HCT116 (cell line): ENCODE results near the gene KCND3. TPM values are rescaled to one million over a fixed set of nuclear protein-coding genes. Genes with fewer than 3 reads are reported as not detected.

Experiments
- ATAC-seq: fragments of 200-7000 bp; cut with Tn5 transposase; 2 replicates; pipeline ENCODE4 v1.9.1; 2020; ENCODE audit warnings: mild to moderate bottlenecking, moderate library complexity
- BruUV-seq: library from RNA; stranded (reverse); fragments of 400-500 nt; replicated peaks from 2 replicates; lab custom pipeline; 2021; lab: Mats Ljungman, UMichigan
- CTCF ChIA-PET: fragments of 300-600 bp; sonication (Branson Sonifier 250); formaldehyde crosslinking; loops from one replicate; lab custom pipeline; 2021; ENCODE audit warnings: antibody characterized with exemption; lab: Charles Lee
- POLR2A ChIA-PET: fragments of 300-600, 350-600 bp; sonication (Branson Sonifier 250); formaldehyde crosslinking; loops from one replicate; lab custom pipeline; 2021; ENCODE audit warnings: antibody characterized with exemption; lab: Charles Lee
- RAD21 ChIA-PET, 2 experiments: fragments of 300-600 bp; sonication (Branson Sonifier 250); formaldehyde crosslinking; loops; one replicate each; lab custom pipeline; 2023; ENCODE audit warnings: low total read pairs in 2 of 2; ENCODE audit not compliant: uncharacterized antibody in 2 of 2, unreplicated experiment in 2 of 2, low non-redundant PET in 1 of 2; lab: Charles Lee
- DNase-seq: peaks from one replicate; pipeline ENCODE4 v3.0.0-alpha.2; 2010; ENCODE audit warnings: low read depth, low spot score
- H2AFZ ChIP-seq: fragments of 200-600 bp; shearing (Covaris generic), sonication (generic); 2 replicates; pipeline ENCODE4 v1.6.1; 2017; ENCODE audit warnings: low read depth, mixed run types, mixed read lengths, antibody characterized with exemption, low read length; ENCODE audit not compliant: poor library complexity, severe bottlenecking
- H3K27ac ChIP-seq: 2 replicates; pipeline ENCODE4 v1.5.1; 2012; ENCODE audit warnings: low read depth, low read length
- H3K27me3 ChIP-seq: fragments of 200-600 bp; sonication (generic); 2 replicates; pipeline ENCODE4 v1.6.1; 2016; ENCODE audit warnings: mixed run types, low read length, mixed read lengths; ENCODE audit not compliant: insufficient read depth
- H3K36me3 ChIP-seq, 2 experiments: fragments of 200-500 bp in 1 of 2; fragments of 200-600 bp in 1 of 2; sonication (Bioruptor generic) in 1 of 2; sonication (generic) in 1 of 2; 2 replicates each; pipeline versions ENCODE4 v1.5.1 to v1.6.1; 2014 to 2016; ENCODE audit warnings: low read length in 2 of 2, inconsistent platforms in 1 of 2, mixed read lengths in 1 of 2, mixed run types in 1 of 2; ENCODE audit not compliant: insufficient read depth in 2 of 2, control insufficient read depth in 1 of 2
- H3K4me1 ChIP-seq, 2 experiments: fragments of 200-600 bp in 1 of 2; sonication (generic) in 1 of 2; 2 replicates each; pipeline versions ENCODE4 v1.5.1 to v1.6.1; 2012 to 2017; ENCODE audit warnings: low read length in 2 of 2, inconsistent platforms in 1 of 2, mild to moderate bottlenecking in 1 of 2, mixed read lengths in 1 of 2, mixed run types in 1 of 2, moderate library complexity in 1 of 2; ENCODE audit not compliant: insufficient read depth in 2 of 2, control insufficient read depth in 1 of 2
- H3K4me2 ChIP-seq: fragments of 200-600 bp; sonication (generic); 2 replicates; pipeline ENCODE4 v1.6.1; 2017; ENCODE audit warnings: mixed run types, low read length, mixed read lengths
- H3K4me3 ChIP-seq, 2 experiments: fragments of 200-600 bp in 1 of 2; sonication (generic) in 1 of 2; replicated peaks in 1 of 2; 2 replicates each; pipeline ENCODE4 v1.5.1; 2011 to 2016; ENCODE audit warnings: low read length in 2 of 2, control low read depth in 1 of 2, low read depth in 1 of 2, mild to moderate bottlenecking in 1 of 2, mixed read lengths in 1 of 2, mixed run types in 1 of 2
- H3K79me2 ChIP-seq: fragments of 200-600 bp; sonication (generic); 2 replicates; pipeline ENCODE4 v1.6.1; 2017; ENCODE audit warnings: mild to moderate bottlenecking, mixed run types, low read length, moderate library complexity, mixed read lengths; ENCODE audit not compliant: insufficient read depth
- H3K9ac ChIP-seq: fragments of 200-600 bp; sonication (generic); 2 replicates; pipeline ENCODE4 v1.6.1; 2016; ENCODE audit warnings: low read length, mixed read lengths
- H3K9me2 ChIP-seq: fragments of 200-600 bp; sonication (generic), shearing (Covaris generic); 2 replicates; pipeline ENCODE4 v1.6.1; 2017; ENCODE audit warnings: mixed run types, mild to moderate bottlenecking, moderate library complexity; ENCODE audit not compliant: insufficient read depth
- H3K9me3 ChIP-seq, 2 experiments: fragments of 200-500 bp in 1 of 2; fragments of 200-600 bp in 1 of 2; sonication (Bioruptor generic) in 1 of 2; sonication (generic) in 1 of 2; 2 replicates each; pipeline ENCODE4 v1.6.1; 2014 to 2017; ENCODE audit warnings: low read length in 2 of 2, mixed read lengths in 2 of 2, inconsistent platforms in 1 of 2, low read depth in 1 of 2, mild to moderate bottlenecking in 1 of 2, mixed run types in 1 of 2, moderate library complexity in 1 of 2; ENCODE audit not compliant: control insufficient read depth in 1 of 2, insufficient read depth in 1 of 2
- H4K20me1 ChIP-seq: fragments of 200-600 bp; sonication (generic), shearing (Covaris generic); 2 replicates; pipeline ENCODE4 v1.6.1; 2017; ENCODE audit warnings: mixed run types, mild to moderate bottlenecking, moderate library complexity; ENCODE audit not compliant: insufficient read depth
- EGR1 ChIP-seq: IDR thresholded peaks from 2 replicates; pipeline ENCODE4 v1.6.1; 2012; ENCODE audit warnings: low read depth
- EZH2 ChIP-seq: fragments of 200-600 bp; sonication (generic); IDR thresholded peaks from 2 replicates; pipeline ENCODE4 v1.6.1; 2017; ENCODE audit warnings: antibody characterized with exemption, mixed run types
- POLR2AphosphoS5 ChIP-seq: IDR thresholded peaks from 2 replicates; pipeline ENCODE4 v1.6.1; 2011; ENCODE audit warnings: mild to moderate bottlenecking, low read depth, low read length, moderate library complexity
- RAD21 ChIP-seq: IDR thresholded peaks from 2 replicates; pipeline ENCODE4 v1.6.1; 2012; ENCODE audit warnings: low read depth, mild to moderate bottlenecking
- SIN3A ChIP-seq: IDR thresholded peaks from 2 replicates; pipeline ENCODE4 v1.6.1; 2012; ENCODE audit warnings: low read depth
- SRF ChIP-seq: IDR thresholded peaks from 2 replicates; pipeline ENCODE4 v1.6.1; 2012; ENCODE audit warnings: low read depth
- ZFX ChIP-seq: fragments of 450-650 bp; IDR thresholded peaks from 2 replicates; pipeline ENCODE4 v1.6.1; 2017
- ZNF274 ChIP-seq: fragments of 200-500 bp; sonication (Bioruptor generic); IDR thresholded peaks from 2 replicates; pipeline ENCODE4 v1.6.1; 2014; ENCODE audit warnings: mild to moderate bottlenecking, low read depth, low read length, inconsistent platforms
- intact Hi-C: fragments of 100-400 bp; cut with micrococcal nuclease; formaldehyde crosslinking; loops from 2 replicates; pipeline ENCODE4 v1.10.0; 2022
- total RNA-seq: library from RNA; stranded (reverse); gene quantifications from one replicate; pipeline ENCODE4 v1.2.1, GENCODE V29; 2021; ENCODE audit not compliant: unreplicated experiment
- TF ChIP-seq, protein P1 (sequence below): IDR thresholded peaks from 2 replicates; pipeline ENCODE4 v1.6.1; 2012
- TF ChIP-seq, protein P2 (sequence below): IDR thresholded peaks from 2 replicates; pipeline ENCODE4 v1.6.1; 2012; ENCODE audit warnings: low read depth

Gene KCND3
- total RNA-seq, 1 experiment from 2014 or later, result 0.44 TPM

DNA sequence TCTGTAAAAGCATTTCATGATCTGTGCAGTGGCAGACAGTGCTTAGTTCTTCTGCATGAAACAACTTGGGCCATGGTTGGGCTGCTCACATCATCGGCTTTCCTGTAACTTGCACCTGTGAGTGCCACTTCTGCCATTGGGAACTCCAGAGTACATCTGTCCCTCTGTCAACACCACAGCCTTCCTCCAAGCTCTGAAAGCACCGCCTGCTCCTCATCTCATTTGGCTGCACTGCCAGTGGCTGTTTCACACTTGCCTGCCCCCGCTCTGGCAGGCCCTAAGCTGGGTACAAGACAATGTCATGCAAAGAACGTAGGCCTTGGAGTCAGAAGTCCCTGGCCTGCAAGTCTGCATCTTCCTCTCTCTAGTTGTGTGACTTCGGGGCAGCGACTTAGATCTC lies 187.4 kb downstream of the KCND3 start:
- Histone ChIP-seq H3K9me3 (no peaks in the 10 kb centered on the region), H2AFZ (no peak overlapping the region), H3K4me3 (no peak overlapping the region), H3K4me1 (no peaks in the 10 kb centered on the region), H3K9me2 (no peaks in the 10 kb centered on the region), H3K9ac (no peak overlapping the region), H3K27me3 (peaks cover 2% of the 10 kb centered on the region; the same call in 1 of the 2 replicates), H3K27ac (no peak overlapping the region), H3K36me3 (no peaks in the 10 kb centered on the region), H3K4me2 (no peak overlapping the region), H4K20me1 (no peaks in the 10 kb centered on the region), H3K79me2 (no peaks in the 10 kb centered on the region)
- no TSS peak for BruUV-seq
- intact Hi-C loops, result no loop called here
- ChIA-PET POLR2A (no interaction called here), CTCF (no interaction called here), RAD21 (no interaction called here)
- no peak for ATAC-seq
- no peak for TF ChIP-seq EZH2
- TF ChIP-seq EGR1, result no peak
- TF ChIP-seq, protein P1, sequence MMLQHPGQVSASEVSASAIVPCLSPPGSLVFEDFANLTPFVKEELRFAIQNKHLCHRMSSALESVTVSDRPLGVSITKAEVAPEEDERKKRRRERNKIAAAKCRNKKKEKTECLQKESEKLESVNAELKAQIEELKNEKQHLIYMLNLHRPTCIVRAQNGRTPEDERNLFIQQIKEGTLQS, result no peak
- TF ChIP-seq, protein P2, sequence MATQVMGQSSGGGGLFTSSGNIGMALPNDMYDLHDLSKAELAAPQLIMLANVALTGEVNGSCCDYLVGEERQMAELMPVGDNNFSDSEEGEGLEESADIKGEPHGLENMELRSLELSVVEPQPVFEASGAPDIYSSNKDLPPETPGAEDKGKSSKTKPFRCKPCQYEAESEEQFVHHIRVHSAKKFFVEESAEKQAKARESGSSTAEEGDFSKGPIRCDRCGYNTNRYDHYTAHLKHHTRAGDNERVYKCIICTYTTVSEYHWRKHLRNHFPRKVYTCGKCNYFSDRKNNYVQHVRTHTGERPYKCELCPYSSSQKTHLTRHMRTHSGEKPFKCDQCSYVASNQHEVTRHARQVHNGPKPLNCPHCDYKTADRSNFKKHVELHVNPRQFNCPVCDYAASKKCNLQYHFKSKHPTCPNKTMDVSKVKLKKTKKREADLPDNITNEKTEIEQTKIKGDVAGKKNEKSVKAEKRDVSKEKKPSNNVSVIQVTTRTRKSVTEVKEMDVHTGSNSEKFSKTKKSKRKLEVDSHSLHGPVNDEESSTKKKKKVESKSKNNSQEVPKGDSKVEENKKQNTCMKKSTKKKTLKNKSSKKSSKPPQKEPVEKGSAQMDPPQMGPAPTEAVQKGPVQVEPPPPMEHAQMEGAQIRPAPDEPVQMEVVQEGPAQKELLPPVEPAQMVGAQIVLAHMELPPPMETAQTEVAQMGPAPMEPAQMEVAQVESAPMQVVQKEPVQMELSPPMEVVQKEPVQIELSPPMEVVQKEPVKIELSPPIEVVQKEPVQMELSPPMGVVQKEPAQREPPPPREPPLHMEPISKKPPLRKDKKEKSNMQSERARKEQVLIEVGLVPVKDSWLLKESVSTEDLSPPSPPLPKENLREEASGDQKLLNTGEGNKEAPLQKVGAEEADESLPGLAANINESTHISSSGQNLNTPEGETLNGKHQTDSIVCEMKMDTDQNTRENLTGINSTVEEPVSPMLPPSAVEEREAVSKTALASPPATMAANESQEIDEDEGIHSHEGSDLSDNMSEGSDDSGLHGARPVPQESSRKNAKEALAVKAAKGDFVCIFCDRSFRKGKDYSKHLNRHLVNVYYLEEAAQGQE, result no peak
- no peak for TF ChIP-seq SRF
- no peak for TF ChIP-seq RAD21
- no peak for TF ChIP-seq ZNF274
- TF ChIP-seq ZFX, result no peak
- TF ChIP-seq SIN3A, result no peak
- no peak for TF ChIP-seq POLR2AphosphoS5
- DNase-seq, result no peak
